ENCODE measurements around the gene PNCK.

The PNCK gene

GRCh38 chrX:153642655-153643430 lies 30.8 kb downstream of the PNCK start:
- in situ Hi-C loops (cut with MboI; ENCODE audit: low sequenced_read_pairs) = no loop called here

GRCh38 chrX:153642051-153642654 lies 31.5 kb downstream of the PNCK start:
- in situ Hi-C loops (cut with MboI; ENCODE audit: low sequenced_read_pairs) = no loop called here

GRCh38 chrX:153641627-153642026 lies 32.0 kb downstream of the PNCK start:
- in situ Hi-C loops (cut with MboI; ENCODE audit: low sequenced_read_pairs) = no loop called here

- in situ Hi-C loops (cut with MboI; ENCODE audit: low sequenced_read_pairs) = no loop called here
These were observed 32.7 kb downstream of the PNCK start for GRCh38 chrX:153640736-153641575.

- in situ Hi-C loops (cut with MboI; ENCODE audit: low sequenced_read_pairs) = no loop called here
These were observed 33.4 kb downstream of the PNCK start for GRCh38 chrX:153640045-153640686.

DNA sequence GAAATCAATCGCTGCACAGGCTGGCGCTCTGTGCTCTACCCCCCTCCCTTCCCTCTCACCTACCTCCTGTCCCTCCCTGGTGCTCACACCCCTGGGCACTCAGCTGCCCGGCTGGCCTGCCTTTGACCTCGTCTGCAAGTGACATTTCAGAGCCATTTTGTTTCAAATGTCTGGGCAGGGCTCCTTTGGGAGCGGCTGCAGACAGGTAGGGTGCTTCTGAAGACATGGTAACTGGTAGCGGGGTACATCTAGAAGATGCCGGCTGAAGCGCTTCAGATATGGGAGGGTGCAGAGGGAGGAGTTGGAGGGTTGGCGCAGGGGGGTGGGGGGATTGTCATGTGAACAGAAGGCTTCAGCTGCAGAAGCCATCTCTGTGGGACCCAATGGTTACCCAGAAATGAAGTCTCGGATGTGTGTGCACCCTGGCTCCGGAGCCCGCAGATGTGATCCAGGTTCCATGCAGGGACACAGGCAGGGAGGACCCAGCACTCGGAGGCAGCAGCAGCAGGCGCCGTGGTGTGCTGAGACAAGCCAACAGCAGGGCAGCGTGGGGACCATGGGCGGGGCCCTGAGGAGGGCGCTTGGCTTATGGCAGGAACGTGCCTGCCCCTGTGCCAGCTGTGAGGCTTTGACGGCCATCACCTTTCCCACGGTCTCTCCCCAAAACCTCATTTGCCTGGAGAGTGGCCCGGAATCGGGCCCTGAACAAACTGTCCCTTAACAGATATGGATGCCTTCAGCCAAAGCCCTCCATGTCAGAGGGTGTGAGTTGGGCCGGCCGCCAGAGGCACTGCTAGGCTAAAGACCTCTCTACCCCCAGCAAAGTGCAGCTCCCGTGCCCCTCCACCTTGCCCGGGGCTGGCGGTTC lies 34.2 kb downstream of the PNCK start:
- in situ Hi-C loops (cut with MboI; ENCODE audit: low sequenced_read_pairs) = no loop called here

- in situ Hi-C loops (cut with MboI; ENCODE audit: low sequenced_read_pairs) = no loop called here
These were observed 35.0 kb downstream of the PNCK start for GRCh38 chrX:153638436-153639176.

DNA sequence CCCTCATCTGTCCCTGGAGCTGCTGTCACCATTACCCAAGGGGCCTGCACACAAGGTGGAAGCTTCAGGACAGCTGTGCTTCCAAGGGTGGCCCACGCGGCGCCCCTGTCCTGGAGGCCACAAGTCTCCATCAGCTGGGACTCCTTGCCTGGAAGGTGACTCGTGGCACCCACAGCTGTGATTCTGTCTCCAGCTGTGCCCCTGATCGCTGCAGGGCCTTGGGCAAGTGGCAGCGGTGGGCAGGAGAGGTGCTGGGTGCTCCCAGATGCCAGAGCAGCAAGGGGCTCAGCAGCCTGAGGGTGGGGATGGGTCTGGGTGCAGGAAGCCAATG lies 35.6 kb downstream of the PNCK start:
- in situ Hi-C loops (cut with MboI; ENCODE audit: low sequenced_read_pairs) = no loop called here

- in situ Hi-C loops (cut with MboI; ENCODE audit: low sequenced_read_pairs) = no loop called here
These were observed 36.2 kb downstream of the PNCK start for GRCh38 chrX:153637121-153638040.

GRCh38 chrX:153636716-153637115 lies 36.9 kb downstream of the PNCK start:
- in situ Hi-C loops (cut with MboI; ENCODE audit: low sequenced_read_pairs) = no loop called here

- in situ Hi-C loops (cut with MboI; ENCODE audit: low sequenced_read_pairs) = no loop called here
These were observed 37.6 kb downstream of the PNCK start for GRCh38 chrX:153635788-153636668.

- in situ Hi-C loops (cut with MboI; ENCODE audit: low sequenced_read_pairs) = no loop called here
These were observed 38.2 kb downstream of the PNCK start for GRCh38 chrX:153635388-153635787.

DNA sequence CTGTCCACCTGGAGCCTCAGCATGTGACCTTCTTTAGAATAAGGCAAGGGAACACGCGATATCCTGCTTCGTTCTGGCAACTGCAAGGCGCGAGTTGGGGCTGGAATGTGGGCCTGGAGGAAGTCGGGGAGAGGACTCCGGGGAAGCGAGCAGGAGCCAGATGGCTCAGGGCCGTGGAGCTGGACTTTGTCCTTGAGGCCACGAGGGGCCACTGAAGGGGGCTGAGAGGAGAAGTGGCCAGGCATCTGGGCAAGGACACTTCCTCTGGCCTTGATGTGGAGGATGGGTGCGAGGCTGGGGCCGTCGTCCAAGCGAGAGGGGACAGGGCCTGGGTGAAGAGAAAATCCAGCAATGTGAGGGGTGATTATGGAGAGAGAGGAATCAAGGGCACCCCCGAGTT lies 38.8 kb downstream of the PNCK start:
- in situ Hi-C loops (cut with MboI; ENCODE audit: low sequenced_read_pairs) = no loop called here

DNA sequence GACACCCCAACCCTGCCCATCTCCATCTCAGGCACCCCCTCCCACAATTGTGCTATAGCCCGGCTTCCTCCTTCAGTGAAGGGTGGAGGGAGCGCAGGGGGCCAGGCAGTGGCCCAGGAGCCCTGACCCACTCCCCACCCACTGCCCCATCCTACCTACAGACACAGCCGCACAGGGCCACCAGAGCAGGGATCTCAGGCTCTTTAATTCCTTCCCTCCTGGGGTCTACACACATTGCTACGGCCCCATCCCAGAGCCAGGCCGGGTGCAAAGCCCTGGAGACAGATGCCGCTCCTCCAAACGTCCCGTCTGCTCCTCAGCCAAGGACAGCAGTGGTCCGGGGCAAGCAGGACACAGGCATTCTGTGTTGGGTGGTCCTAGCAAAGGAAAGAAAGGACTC lies 39.4 kb downstream of the PNCK start:
- in situ Hi-C loops (cut with MboI; ENCODE audit: low sequenced_read_pairs) = no loop called here

DNA sequence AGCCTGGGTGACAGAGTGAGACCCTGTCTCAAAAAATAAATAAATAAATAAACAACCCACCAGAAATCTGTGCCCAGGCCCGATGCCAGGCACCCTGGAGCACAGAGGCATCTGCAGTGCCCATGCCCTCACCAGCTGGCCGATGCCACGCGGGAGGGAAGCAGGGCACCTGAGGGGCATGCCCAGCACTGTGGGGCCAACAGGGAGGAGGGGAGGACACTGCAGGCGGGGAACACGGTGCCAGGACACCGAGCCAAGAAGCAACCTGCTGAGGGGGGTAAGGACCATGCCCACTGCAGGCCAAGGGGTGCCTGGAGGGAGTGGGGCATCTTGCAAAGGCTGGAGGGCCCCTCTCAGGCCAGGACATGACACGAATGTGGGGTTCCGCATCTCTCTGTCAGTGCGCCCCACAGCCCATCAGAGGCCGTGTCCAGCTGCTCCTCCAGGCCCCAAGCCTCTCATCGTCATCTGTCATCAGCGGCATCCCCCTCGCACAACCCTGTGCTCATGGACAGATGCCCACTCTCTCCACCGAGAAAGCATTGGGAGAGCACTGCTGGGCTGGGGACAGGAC lies 39.9 kb downstream of the PNCK start:
- in situ Hi-C loops (cut with MboI; ENCODE audit: low sequenced_read_pairs) = no loop called here

- in situ Hi-C loops (cut with MboI; ENCODE audit: low sequenced_read_pairs) = no loop called here
These were observed 40.6 kb downstream of the PNCK start for GRCh38 chrX:153633048-153633447.

DNA sequence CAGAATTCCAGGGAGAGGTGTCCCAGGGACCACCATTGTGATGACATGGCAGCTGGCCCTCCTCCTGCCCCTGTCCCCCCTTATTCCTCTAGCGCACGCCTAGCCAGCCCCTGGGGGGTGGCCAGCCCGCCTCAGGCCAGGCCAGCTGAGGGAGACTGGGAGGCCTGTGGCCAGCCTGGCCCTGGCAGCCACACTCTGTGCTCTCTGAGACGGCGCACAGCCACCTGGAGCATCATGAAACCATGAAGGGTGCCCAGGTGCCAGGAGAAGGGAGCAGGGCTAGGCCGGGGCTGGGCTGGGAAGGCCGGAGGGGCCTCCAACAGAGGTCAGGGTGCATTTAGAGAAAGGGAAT lies 41.0 kb downstream of the PNCK start:
- in situ Hi-C loops (cut with MboI; ENCODE audit: low sequenced_read_pairs) = no loop called here

Measured in HL-60/S4 treated with phorbol 12-myristate 13-acetate at 8.2 ng/mL for 4 days and 3 days (cell line).